Activated CD4-positive, alpha-beta T cell treated with anti-CD3 and anti-CD28 coated beads, Interleukin-2, Interleukin-6, amounts not matched to agents 100 ng/mL and 50 ng/mL, durations not matched to agents 16 hours and 8 hours (primary cell): ENCODE data around the gene CLCF1.

Source experiments
- DNase-seq: peaks from one replicate; pipeline ENCODE4 v3.0.0-alpha.2; 2020

Gene CLCF1

DNA sequence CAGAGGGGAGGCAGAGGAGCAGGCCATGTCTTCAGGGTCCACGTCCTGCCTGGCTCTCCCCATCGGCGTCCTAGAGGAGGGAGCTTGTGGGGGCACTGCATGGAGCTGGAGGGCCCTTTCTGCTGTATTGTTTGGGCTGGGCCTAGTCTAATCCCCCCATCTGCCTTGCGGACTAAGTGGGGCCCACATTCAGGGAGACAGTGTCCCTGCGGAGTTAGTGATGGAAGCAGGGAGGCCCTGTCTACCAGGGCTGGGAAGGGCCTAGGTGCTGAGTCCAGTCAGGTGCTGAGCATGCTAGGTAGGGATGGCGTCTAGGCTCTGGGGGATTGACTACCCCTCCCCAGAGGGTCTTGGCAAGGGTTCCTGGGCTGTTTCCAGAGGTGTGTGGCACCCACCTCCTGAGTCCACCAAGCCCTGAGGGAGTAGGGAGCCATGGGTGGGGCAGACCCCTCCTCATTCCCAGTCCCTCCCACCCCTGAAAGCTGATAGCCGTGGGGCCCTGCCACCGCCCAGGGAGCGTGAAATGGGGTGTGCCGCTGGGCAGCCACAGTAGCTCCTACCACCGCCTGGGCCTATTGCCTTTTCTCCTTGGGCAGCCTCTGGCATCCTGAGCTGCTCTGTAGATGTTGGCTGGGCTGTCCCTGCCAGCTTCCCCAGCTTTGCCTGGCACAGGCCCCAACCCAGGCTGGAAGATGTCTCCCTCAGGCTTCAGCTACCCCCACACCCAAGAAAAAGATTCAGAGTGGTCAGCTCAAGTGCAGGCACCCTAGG, 18.2 kb downstream of the CLCF1 start:
- no peak for DNase-seq

DNA sequence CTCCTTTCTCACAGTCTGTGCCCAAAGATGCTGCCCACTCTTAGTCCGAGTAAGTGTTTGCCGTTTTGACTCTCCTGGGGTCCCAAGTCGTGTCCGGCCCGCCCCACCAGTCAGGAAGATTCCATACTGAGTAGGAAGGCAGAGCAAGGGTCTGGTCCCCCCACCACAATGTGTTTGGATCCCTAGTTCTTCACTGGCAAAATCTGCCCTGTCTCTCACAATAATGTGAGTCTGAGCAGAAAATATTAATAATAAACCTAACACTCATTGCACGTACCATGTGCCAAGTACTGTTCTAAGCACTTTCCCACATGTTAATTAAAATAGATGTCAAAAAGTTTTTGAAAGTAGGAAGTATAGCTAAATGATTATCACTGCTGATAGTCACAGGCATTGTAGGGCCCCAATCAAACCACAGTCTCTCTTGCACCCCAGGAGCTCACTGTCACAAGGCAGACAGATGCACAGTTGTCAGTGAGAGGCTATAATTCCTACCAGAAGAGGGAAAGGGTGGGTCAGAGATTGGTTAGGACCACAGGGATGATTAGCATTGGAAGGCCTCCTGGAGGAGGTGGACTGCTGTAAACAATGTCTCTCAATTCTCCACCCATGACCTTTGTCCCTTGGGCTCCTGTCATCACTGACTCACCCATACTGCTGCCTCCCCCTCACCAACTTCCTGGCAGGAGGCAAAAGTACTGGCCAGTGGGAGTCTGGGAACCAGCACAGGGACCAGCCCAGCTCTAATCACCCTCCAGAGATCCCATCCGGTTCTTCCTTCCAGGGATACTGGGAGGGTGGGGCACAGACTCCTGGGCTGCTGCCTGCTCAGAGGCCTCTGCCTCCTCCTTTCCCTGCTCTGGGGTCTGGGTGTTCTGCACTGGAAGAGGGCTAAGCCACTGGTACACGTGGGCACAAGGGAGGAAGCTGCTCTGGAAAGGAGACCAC, 19.0 kb downstream of the CLCF1 start:
- DNase-seq: no peak

DNA sequence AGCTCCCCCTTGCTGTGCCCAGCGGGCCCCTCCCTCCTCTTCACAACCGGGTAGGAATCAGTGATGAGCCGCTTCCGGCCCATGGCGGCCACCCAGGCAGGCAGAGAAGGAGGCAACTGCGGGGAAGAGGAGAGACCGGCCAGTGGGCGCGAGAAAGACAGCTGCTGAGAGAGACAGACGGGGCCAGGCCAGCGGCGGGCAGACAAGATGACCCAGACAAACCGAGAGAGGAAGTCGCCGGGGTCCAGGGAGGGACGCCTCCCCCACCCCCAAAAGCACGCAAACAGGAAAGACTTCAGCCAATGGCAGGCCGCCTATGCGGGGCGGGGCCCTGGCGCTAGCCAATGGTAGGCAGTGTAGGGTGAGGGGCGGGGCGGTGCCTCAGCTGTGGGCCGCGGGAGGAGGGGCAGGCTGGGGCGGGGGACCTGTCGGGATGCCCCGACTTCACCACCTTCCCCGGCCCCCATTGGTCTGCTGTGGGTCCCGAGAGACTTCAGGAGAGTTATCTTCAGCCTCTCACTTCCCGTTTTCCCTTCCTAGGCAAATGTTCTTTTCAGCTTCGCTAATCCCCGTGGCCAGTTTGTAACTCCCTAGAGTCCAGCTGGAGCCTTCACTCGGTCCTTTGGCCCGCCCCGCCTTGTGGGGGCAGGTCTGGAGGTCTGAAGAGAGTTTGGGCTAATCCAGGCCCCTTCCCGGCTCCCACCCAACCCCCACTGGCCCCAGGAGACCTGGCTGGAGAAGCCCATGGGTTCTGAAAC, 19.9 kb downstream of the CLCF1 start, which contains the start of gene POLD4:
Gene POLD4 (minus strand): TSS at position 230 of the 758 bp plus-strand sequence. CDS start 147 bp downstream, at position 83.
- peak; percentile 97 for DNase-seq

DNA sequence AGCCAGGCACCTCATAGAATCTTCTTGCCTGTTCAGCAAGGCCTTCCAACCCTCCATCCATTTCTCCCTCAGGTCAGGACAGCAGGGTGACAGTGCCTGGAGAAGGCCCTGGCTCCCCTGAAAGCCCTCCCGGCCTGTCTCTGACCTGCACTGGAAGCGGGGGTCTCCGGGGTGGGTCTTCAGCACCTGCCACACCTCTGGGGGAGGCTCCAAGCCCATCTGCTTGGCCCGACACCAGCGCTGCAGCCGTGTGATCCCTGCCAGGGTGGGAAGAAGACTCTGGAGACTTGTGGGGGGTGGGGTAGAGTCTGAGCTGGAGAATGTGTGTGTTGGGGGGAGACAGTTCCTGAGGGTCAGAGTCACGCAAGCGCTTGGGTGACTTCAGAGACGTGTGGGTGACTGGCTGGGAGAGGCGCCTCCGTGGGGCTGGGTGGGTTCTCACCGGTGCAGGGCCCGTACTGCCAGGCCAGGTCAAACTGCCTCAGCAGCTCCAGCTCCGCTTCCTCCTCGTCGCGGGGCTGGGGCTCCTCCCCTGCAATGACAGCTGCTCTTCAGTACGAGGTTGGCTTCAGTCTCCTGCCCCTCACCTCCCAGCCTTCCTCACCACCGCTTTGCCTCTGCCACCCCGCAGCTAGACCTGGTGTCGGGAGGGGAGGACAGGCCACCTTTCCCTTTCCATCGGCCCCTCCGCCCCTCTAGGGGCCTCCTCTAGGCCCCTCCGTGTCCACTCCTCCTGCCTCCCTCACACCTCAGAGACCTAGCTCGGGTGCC, 20.7 kb downstream of the CLCF1 start:
- peak; percentile 51 for DNase-seq

DNA sequence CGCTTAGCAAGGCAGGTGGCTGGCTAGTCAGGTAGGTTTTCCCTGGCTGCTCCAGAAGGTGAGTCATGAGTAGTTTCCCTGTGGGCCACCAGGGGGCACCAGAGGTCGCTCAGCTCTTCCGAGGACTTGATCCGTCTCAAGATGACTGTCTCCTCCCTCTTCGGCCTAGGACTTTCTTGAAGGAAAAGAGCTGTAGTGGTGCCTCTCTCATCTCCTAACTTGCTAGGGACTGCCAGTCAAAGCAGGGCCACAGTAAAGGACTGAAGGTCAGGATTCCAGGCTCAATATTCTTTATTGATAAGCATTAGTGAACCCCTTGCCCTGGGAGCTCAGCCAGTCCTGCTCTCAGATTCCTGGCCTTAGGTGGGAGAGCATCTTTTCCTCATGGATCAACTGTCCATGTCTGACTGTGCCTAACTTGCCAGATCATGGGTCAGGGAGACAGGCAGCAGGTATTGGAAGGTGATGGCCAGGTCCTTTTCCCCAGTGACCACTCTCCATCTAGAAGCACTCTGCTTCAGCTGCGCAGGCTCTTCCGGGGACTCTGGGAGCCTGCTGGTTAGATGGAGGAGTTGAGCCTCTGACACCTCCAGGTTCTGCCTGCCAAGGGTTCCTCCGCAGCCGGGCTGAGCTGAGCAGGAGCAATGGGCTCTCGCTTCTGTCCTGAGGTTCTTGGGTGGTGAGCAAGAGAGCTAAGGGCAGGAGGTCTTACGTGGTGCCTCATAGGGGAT, 22.0 kb downstream of the CLCF1 start:
- DNase-seq: peak; percentile 77

DNA sequence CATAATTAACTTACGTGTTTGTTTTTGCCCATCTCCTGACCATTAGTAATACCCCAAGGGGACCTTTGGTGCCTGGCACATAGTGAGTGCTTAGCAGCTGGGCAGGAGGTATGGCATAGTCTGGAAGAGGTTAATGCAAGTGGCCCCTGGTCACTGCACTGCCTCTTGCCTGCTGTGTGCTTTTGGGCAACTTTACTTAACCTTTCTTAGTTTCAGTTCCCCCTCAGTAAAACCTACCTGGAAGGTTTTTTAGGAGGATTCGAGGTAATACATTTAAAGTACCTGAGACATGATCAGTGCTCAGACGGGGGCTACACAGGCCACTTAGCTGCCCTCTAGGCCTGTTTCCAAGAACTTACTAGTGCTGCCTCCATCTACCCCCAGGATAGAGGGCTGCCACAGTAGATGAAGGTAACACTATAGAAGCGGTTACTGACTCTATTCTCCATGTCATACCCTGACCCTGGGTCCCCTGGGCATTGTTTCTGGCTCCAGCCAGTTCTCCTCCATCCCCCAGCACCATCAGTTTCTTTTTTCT, 23.4 kb downstream of the CLCF1 start:
- no peak for DNase-seq

DNA sequence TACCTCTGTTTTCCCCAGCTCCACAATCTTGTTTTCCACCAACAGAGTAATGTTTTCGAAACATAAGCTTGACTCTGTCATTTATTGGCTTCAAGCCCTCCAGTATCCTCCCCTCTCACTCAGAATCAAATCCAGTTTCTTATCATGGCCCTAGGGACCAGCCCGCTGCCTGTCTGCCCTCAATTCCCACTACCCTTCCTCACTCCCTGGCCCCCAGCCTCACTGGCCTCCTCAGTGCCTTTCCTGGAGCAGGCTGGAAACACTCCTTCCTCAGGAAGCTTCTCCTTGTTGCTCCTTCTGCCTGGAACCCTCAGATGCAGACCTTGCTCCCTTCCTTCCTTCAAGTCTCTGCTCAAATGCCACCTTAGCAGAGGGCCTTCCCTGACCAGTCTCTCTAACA, 23.9 kb downstream of the CLCF1 start:
- DNase-seq: no peak

DNA sequence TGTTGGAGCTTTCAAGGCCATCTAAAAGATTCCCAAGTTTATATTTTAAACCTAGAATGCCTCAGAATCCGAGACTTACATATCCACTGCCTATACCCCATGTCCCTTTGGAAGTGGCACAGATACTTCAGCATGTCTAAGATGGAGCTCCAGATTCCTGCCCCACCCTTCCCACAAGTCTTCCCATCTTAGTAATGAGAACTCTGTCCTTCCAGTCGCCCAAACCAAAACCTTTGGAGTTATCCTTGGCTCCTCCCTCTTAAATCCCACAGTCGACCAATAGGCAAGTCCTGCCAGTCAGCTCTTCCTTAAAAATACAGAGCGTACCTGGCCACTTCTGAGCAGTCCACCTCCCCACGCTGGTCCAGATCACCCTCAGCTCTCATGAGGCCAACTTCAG, 24.4 kb downstream of the CLCF1 start:
- DNase-seq: no peak

DNA sequence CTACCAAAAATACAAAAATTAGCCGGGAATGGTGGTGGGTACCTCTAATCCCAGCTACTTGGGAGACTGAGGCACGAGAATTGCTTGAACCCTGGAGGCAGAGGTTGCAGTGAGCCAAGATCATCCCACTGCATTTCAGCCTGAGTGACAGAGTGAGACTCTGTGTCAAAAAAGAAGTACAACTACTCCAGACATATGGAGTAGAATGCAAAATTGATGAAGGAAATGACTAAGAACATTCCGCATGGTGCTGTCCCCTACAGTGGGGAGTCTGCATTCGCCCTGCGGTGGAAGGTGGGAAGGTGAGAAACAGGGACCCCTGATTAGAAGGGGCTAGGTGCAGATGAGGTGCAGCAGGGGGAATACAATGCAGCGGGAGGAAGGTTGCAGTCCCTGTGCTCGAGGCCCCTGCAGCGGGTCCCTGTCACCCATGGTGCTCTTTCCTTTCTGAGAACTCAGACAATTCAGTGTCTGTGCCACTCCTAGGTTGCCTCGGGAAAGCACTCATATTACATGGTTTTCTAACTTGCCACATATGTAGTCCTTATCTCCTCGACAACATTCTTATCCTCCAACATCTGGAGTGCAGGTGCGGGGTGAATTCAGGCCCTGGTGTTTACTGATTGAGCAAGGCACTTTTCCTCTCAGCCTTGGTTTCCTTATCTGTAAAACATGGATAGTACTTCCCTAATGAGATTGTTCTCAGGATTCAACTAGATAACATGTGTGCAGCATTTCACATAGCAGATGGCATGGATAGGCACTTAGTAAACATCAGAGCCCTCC, 25.2 kb downstream of the CLCF1 start:
- DNase-seq: no peak

DNA sequence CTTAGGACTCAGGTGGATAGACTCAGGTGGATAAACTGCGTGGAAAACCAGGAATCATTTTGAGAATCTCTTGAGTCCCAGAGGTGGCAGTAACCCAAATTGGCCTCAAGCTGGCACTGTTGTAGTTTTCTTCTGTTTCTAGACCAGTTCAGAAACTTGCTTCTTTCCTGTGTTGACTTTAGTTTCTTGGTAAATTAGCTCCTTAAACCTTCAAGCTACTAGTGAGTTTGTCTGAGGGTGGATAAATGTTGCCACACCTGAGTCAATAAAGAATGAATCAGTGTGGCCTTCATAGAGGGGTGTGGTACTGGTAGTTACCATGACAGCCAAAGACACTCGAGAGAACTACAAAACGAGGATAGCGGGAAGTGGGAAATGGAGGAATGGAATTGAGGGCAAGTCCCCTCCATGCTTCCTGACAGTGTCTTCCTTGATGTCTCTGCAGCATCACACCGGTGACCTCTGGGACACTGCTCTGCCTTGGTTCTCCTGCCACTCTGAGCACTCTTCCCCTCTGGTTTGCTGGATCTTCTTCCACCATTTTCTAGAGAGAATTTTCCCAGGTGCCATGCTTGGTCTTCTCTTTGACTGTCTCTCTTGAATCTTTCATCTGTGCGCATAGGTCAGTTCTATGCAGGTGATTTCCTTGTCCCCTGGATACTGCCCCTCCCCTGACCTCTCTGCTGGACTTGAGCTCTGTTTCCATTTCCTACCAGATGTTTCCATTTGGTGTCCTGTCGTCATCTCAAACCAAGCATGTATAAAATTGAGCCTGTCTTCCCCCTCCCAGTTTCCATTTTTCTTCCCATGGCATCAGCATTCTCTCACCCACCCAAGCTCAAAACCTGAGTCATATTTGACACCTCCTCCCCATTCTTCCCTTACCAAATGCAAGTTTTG, 27.2 kb downstream of the CLCF1 start:
- peak; percentile 27 for DNase-seq

DNA sequence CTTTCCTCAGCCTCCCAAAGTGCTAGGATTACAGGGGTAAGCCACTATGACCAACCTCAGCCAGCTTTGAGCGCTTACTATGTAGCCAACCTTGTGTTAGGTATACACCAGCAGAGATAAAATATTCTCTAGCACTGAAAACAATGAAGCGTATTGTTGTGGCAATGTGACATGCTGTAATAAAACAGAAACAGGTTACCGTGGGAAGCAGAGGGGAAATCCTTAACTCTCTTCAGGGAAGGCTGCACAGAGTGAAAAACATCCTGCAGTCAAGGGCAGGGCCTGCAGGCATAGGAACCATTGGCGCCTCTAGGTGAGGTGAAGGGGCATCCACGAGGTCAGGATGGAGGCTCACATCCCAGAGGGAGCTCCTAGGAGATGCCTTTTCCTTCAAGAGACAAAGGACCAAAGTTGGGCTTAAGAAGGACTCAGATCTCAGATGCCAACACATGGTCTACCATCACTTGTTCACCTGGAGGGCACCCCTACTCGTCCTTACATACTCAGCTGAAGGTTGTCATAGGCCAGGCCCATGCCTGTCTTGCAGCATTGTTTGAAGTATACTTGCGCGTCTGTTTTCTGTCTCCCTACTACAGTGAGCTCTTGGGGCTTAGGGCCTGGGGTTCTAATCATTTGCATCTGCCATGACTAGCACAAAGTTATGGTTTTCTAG, 28.0 kb downstream of the CLCF1 start:
- no peak for DNase-seq

DNA sequence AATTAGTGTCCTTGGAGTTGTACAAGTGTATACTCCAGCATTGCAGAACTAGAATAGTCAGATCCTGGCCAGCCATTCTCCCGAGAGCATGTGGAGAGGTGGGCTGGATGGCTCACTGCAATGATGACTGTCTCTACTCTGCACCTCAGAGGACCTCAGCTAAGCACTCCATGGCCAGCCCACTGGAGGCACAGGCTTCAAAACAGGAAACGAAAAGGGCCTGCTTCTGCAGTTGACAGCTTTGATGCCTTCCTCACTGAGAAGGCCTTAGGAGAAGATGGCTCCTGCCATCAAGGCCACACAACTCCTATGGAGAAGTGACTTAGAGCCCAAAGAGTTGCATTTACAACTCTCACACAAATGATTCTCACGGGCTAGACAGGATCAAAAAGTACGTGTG, 29.1 kb downstream of the CLCF1 start:
- no peak for DNase-seq

DNA sequence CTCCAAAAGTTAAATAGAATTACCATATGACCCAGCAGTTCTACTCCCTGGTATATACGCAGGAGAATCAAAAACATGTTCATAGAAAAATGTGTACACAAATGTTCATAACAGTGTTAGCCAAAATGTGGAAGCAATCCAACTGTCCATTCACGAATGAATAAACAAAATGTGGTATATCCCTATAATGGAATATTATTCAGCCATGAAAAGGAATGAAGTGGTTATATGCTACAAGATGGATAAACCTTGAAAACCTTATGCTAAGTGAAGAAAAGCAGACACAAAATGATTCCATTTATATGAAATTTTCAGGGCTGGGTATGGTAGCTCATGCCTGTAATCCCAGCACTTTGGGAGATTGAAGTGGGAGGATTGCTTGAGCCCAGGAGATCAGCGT, 36.1 kb downstream of the CLCF1 start:
- DNase-seq: no peak

DNA sequence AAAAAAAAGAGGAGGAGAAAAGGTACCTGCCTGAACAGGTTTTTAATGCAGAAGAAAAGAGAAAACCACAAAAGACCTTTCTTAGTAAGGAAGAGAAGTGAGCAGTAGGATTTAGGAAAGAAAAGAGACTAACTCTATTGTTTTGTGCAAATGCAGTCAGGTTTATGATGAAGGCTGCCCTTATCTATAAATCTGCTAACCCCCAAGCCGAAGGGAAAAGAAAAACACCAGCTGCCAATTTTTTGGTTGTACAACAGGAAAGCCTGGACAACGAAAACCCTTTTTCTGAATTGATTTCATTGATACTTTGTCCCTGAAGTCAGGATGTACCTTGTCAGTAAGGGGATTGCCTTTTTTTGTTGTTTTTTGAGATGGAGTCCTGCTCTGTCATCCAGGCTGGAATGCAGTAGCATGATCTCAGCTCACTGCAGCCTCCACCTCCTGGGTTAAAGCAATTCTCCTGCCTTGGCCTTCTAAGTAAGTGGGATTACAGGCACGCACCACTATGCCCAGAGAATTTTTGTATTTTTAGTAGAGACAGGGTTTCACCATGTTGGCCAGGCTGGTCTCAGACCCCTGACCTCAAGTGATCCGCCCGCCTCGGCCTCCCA, 41.2 kb downstream of the CLCF1 start:
- DNase-seq: no peak

DNA sequence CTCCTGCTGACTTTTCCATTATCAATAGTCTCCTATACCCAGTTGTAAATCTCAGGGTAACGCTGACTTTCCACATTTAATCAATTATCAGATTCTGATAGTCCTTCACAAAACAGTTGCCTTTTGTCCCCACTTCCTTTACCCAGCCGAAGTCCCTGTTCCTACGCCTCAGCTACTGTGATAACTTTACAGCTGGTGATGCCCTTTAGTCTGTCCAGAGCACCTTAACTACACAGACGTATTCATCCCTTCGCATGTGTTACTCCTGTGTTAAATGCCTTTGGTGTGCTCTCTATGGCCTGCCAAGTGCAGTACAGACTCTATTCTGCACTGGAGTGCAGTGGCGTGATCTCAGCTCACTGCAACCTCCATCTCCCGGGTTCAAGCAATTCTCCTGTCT, 49.9 kb downstream of the CLCF1 start:
- DNase-seq: no peak

DNA sequence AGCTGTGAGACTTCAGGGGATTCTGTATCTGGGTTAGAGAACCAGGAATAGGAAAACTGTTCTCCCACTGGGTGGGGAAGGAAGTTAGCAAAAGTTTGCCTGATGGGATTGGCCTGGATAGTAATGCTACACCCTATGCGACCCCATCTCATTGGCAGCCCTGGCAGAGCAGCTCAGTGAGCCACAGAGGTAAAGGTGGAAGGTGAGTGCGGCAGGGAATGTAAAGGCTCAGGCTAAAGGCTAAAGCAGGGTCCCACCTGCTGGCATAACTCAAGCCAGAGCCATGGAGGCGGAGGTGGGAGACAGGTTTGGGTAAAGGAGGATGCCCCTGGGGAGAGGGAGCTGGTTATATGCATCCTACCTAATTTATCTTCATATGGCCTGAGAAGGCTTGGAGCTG, 51.3 kb downstream of the CLCF1 start:
- no peak for DNase-seq

DNA sequence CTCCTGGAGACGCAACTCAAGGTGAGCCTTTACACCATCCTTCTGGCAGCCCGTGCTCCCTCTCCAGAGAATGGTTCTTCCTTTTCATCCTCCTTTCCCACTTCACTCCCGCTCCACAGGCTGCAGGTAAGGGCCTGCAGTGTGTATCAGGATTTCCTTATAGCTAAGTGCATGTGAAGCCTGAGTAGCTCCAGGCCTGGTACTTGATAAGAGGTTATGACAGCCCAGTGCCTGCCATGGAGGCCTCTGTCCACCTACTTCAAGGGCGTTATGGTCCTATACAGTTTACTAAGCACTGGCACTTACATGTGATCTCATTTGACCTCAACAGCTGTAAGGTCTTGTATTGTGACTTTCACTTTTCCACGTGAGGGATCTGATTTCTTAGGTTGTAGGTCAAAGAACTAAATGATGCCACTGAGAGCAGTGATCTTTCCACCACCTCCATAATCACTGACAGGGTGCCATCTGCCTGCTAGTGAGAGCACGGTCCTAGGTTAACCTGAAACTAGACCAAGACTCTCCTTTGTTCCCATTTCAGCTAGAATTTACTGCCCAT, 52.0 kb downstream of the CLCF1 start:
- no peak for DNase-seq

DNA sequence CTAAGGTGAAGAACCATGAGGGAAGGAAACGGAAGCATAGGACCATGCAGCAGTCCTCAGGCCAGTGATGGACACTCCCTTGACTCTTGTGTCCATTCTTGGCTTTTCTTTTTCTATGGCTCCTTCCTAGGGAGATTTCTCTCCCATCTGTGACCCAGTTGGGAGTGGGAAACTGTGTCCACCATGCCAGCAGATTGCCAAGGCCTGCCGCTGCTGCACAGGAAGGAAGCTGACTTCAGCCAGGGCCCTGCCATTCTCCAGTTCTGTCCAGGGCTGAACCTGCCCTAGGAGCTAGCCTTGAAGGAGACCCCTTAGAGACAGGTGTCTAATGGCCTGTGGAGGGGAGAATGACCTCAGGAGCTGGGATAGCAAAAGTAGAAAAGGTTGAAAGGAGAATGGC, 52.7 kb downstream of the CLCF1 start:
- no peak for DNase-seq
